Effector memory CD8-positive, alpha-beta T cell (primary cell): ENCODE measurements around the gene SEC24D.
"Not testable (repeated sequence)": the region's sequence is repeated elsewhere in the genome, so short reads cannot be mapped to it uniquely, and the experiment has no call there.

ENCODE experiments used
- ATAC-seq: fragments of 150-1000 bp; cut with Tn5 transposase; replicated peaks from 2 replicates; pipeline ENCODE4 v1.10.0; 2021; ENCODE audit warnings: mild to moderate bottlenecking, moderate library complexity
- DNase-seq, 3 experiments: peaks; one replicate each; pipeline ENCODE4 v3.0.0; 2021
- H3K27ac Mint-ChIP-seq, 2 donors: one replicate each; pipeline ENCODE4 v1.8.0; 2022; ENCODE audit warnings: mild to moderate bottlenecking in 2 of 2, mixed read lengths in 2 of 2, moderate library complexity in 2 of 2
- H3K27me3 Mint-ChIP-seq, 2 donors: one replicate each; pipeline ENCODE4 v1.8.0; 2022; ENCODE audit warnings: mixed read lengths in 2 of 2
- H3K36me3 Mint-ChIP-seq: one replicate; pipeline ENCODE4 v1.8.0; 2022; ENCODE audit warnings: mild to moderate bottlenecking, moderate library complexity, mixed read lengths; ENCODE audit not compliant: insufficient read depth
- H3K4me1 Mint-ChIP-seq, 2 donors: one replicate each; pipeline ENCODE4 v1.8.0; 2022; ENCODE audit warnings: low read depth in 2 of 2, mixed read lengths in 2 of 2
- H3K4me3 Mint-ChIP-seq, 2 donors: one replicate each; pipeline ENCODE4 v1.8.0; 2022; ENCODE audit warnings: mild to moderate bottlenecking in 2 of 2, mixed read lengths in 2 of 2, moderate library complexity in 2 of 2
- H3K9me3 Mint-ChIP-seq, 2 donors: one replicate each; pipeline ENCODE4 v1.8.0; 2022; ENCODE audit warnings: mixed read lengths in 2 of 2
- total RNA-seq, 9 experiments: gene quantifications; one replicate each; lab custom pipeline; 2026; lab: John Stamatoyannopoulos, UW

SEC24D gene
- total RNA-seq = 35.0 to 76.4 (median 50.6) reads per million in 9 experiments

- H3K27me3 Mint-ChIP-seq = no peaks in the 10 kb centered on the region
- ATAC-seq = peak; percentile 84
Measured at GRCh38 chr4:118835571-118836300, at the start of gene SEC24D. TSS of gene SEC24D (minus strand) at chr4:118836126. CDS start at chr4:118833696, 2,430 bp downstream.

GRCh38 chr4:118884716-118885115, 48.8 kb upstream of the SEC24D start:
- Mint-ChIP-seq H3K4me3 (no peak overlapping the region), H3K27me3 (peaks cover 29 to 35% of the 10 kb centered on the region in 2 donors), H3K9me3 (no peaks in the 10 kb centered on the region), H3K27ac (no peak overlapping the region), H3K4me1 (peaks cover 7 to 8% of the 10 kb centered on the region in 2 donors), H3K36me3 (no peaks in the 10 kb centered on the region)
- ATAC-seq (no peak), DNase-seq (no peak)

More at GRCh38 chr4:118835571-118836300, at the start of gene SEC24D:
- H3K4me3 Mint-ChIP-seq = peak within 1 kb of the TSS; percentile 91 to 100
- peaks cover 30% of the 10 kb centered on the region for H3K36me3 Mint-ChIP-seq
- peak; percentile 76 to 82 (median 79) for DNase-seq
- H3K4me1 Mint-ChIP-seq = peaks cover 17 to 24% of the 10 kb centered on the region in 2 donors
- H3K9me3 Mint-ChIP-seq = no peaks in the 10 kb centered on the region
- H3K27ac Mint-ChIP-seq = peak within 1 kb of the TSS; percentile 95 to 97

- Mint-ChIP-seq H3K27me3 (peaks cover 30 to 34% of the 10 kb centered on the region in 2 donors), H3K9me3 (peaks cover 0 to under 1% of the 10 kb centered on the region in 2 donors), H3K27ac (no peak overlapping the region), H3K4me3 (no peak overlapping the region), H3K4me1 (peaks cover 4% of the 10 kb centered on the region in 2 donors), H3K36me3 (no peaks in the 10 kb centered on the region)
- no peak for ATAC-seq
- DNase-seq = no peak
Measured at GRCh38 chr4:118883861-118884260, 47.9 kb upstream of the SEC24D start.

- no peak for DNase-seq
- no peaks in the 10 kb centered on the region for H3K36me3 Mint-ChIP-seq
- no peaks in the 10 kb centered on the region for H3K4me1 Mint-ChIP-seq
- no peak for ATAC-seq
- no peak overlapping the region for H3K27ac Mint-ChIP-seq
- peaks cover 21 to 30% of the 10 kb centered on the region in 2 donors for H3K27me3 Mint-ChIP-seq
- peaks cover 0 to 2% of the 10 kb centered on the region in 2 donors for H3K9me3 Mint-ChIP-seq
- H3K4me3 Mint-ChIP-seq = no peak overlapping the region
Measured at GRCh38 chr4:118881512-118882146, 45.7 kb upstream of the SEC24D start.

GRCh38 chr4:118879409-118879808, 43.5 kb upstream of the SEC24D start:
- peaks cover 0 to 2% of the 10 kb centered on the region in 2 donors for H3K9me3 Mint-ChIP-seq
- H3K4me3 Mint-ChIP-seq = no peak overlapping the region
- DNase-seq (no peak), ATAC-seq (no peak)
- no peaks in the 10 kb centered on the region for H3K4me1 Mint-ChIP-seq
- H3K36me3 Mint-ChIP-seq = no peaks in the 10 kb centered on the region
- H3K27me3 Mint-ChIP-seq = peaks cover 26 to 27% of the 10 kb centered on the region in 2 donors
- H3K27ac Mint-ChIP-seq = no peak overlapping the region

- not testable (repeated sequence) for H3K36me3 Mint-ChIP-seq, H3K4me3 Mint-ChIP-seq, H3K4me1 Mint-ChIP-seq, DNase-seq, H3K27ac Mint-ChIP-seq, H3K9me3 Mint-ChIP-seq, ATAC-seq
- peaks cover 30 to 31% of the 10 kb centered on the region in 2 donors for H3K27me3 Mint-ChIP-seq
Measured at GRCh38 chr4:118878507-118878906, 42.6 kb upstream of the SEC24D start.

GRCh38 chr4:118877797-118878196, 41.9 kb upstream of the SEC24D start:
- ATAC-seq = no peak
- Mint-ChIP-seq H3K4me1 (no peaks in the 10 kb centered on the region), H3K36me3 (no peaks in the 10 kb centered on the region), H3K27me3 (peaks cover 37 to 38% of the 10 kb centered on the region in 2 donors), H3K27ac (no peak overlapping the region), H3K4me3 (no peak overlapping the region), H3K9me3 (peaks cover 0 to 2% of the 10 kb centered on the region in 2 donors)
- DNase-seq = no peak

- DNase-seq (no peak), ATAC-seq (no peak)
- Mint-ChIP-seq H3K27ac (no peak overlapping the region), H3K36me3 (no peaks in the 10 kb centered on the region), H3K4me3 (no peak overlapping the region), H3K9me3 (no peaks in the 10 kb centered on the region), H3K27me3 (peaks cover 26 to 32% of the 10 kb centered on the region in 2 donors), H3K4me1 (no peaks in the 10 kb centered on the region)
Measured at GRCh38 chr4:118872181-118872580, 36.3 kb upstream of the SEC24D start.

- H3K9me3 Mint-ChIP-seq = no peaks in the 10 kb centered on the region
- H3K27ac Mint-ChIP-seq = no peak overlapping the region
- H3K4me3 Mint-ChIP-seq = no peak overlapping the region
- DNase-seq = no peak
- no peak for ATAC-seq
- H3K27me3 Mint-ChIP-seq = peaks cover 20 to 29% of the 10 kb centered on the region in 2 donors
- H3K36me3 Mint-ChIP-seq = no peaks in the 10 kb centered on the region
- no peaks in the 10 kb centered on the region for H3K4me1 Mint-ChIP-seq
Measured at GRCh38 chr4:118869808-118870342, 33.9 kb upstream of the SEC24D start.

- no peaks in the 10 kb centered on the region for H3K36me3 Mint-ChIP-seq
- no peaks in the 10 kb centered on the region for H3K4me1 Mint-ChIP-seq
Measured at GRCh38 chr4:118867311-118868067, 31.6 kb upstream of the SEC24D start.

GRCh38 chr4:118866442-118866841, 30.5 kb upstream of the SEC24D start:
- Mint-ChIP-seq H3K4me3 (no peak overlapping the region), H3K27ac (no peak overlapping the region)
- no peak for ATAC-seq

More at GRCh38 chr4:118867311-118868067, 31.6 kb upstream of the SEC24D start:
- Mint-ChIP-seq H3K4me3 (no peak overlapping the region), H3K9me3 (no peaks in the 10 kb centered on the region), H3K27me3 (peaks cover 10 to 13% of the 10 kb centered on the region in 2 donors), H3K27ac (no peak overlapping the region)
- DNase-seq (no peak), ATAC-seq (no peak)

GRCh38 chr4:118865091-118865708, 29.3 kb upstream of the SEC24D start:
- Mint-ChIP-seq H3K4me1 (no peaks in the 10 kb centered on the region), H3K27ac (no peak overlapping the region), H3K9me3 (no peaks in the 10 kb centered on the region), H3K4me3 (no peak overlapping the region), H3K27me3 (peaks cover 9 to 13% of the 10 kb centered on the region in 2 donors), H3K36me3 (no peaks in the 10 kb centered on the region)
- DNase-seq (no peak), ATAC-seq (peak; percentile 66)

More at GRCh38 chr4:118866442-118866841, 30.5 kb upstream of the SEC24D start:
- Mint-ChIP-seq H3K36me3 (no peaks in the 10 kb centered on the region), H3K9me3 (no peaks in the 10 kb centered on the region), H3K27me3 (peaks cover 9 to 13% of the 10 kb centered on the region in 2 donors), H3K4me1 (no peaks in the 10 kb centered on the region)
- no peak for DNase-seq

GRCh38 chr4:118858779-118859178, 22.9 kb upstream of the SEC24D start:
- Mint-ChIP-seq H3K4me3 (no peak overlapping the region), H3K36me3 (no peaks in the 10 kb centered on the region), H3K27ac (no peak overlapping the region), H3K4me1 (no peaks in the 10 kb centered on the region), H3K9me3 (no peaks in the 10 kb centered on the region), H3K27me3 (peaks cover 0 to 6% of the 10 kb centered on the region in 2 donors)
- DNase-seq = no peak
- no peak for ATAC-seq
